GM19239 (cell line): ENCODE results near the gene SPATA19.
A peak's percentile ranks its signal among the peaks of the same experiment; 100 is the strongest.

Experiments used
- DNase-seq: peaks from one replicate; pipeline ENCODE4 v3.0.0; 2011; ENCODE audit warnings: low spot score; ENCODE audit not compliant: insufficient read length
- FAIRE-seq: peaks from 2 replicates; lab custom pipeline; 2011; peaks lifted over from hg19 to GRCh38; lab: Jason Lieb, UNC

Gene SPATA19

DNA sequence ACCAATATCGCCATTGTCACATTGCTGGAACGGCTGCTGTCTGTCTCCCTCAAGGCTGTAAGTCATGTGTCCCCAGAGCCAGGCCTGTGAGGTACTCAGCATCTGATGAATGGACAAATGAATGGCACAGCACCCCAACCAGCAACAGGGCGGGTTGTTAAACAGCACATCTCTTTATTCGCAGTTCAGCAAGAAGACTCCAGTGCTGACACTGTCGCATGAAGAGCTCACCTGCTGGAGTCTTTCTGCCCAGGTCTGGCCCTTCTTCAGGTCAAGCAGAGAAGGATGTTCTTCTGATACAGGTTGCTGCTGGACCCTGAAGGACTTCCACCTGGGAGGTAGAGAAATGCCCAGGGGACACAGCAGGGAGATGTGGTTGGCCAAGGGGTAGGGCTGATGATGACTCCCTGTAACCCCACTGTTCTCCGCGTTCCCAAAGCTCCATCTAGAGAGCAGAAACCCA is 4.8 kb downstream of the SPATA19 start:
- FAIRE-seq (no peak), DNase-seq (no peak)

DNA sequence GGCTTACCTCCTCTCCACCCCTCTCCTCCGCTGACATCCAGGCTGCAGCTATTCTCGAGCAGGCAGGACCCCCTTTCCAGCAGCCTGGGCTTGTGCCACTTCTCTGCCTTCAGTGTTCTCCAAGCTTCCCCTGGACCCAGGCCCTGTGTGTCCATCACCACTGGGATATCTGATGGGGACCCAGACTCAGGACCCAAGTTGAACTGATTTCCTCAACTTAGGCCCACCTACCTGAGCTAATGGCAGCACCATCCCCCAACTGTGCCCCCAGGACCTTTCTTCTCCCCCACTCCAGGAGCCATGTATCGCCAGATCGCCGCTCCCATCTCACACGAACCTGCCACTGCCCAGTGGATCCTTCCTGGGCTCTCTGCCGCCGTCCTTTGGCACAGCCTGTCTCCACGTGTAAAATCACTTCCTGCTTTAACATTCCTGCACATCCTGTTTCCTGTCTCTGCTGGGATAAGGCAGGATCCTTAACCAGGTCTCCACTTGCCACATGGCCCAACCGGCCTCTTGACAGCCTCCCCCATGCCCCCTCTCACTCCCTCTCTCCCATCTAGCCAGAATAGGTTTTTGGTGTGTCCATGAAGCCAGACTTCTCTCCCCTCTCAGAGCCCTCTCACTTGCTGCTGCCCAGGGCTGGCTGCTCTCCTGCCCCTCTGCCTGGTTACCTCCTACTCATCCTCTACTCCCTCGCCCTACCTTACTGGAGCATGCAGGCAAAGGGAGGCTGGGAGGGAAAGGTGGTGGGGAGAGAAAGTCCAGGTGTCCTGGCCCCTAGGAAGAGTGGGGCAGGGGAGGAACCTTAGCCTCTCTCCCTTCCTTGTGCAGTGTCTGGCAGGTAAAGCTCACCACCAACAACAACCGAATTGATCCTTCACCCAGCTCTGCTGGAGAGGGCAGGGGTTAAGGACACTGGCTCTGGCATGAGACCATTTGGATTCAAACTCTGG is 9.4 kb downstream of the SPATA19 start:
- DNase-seq (no peak), FAIRE-seq (no peak)

DNA sequence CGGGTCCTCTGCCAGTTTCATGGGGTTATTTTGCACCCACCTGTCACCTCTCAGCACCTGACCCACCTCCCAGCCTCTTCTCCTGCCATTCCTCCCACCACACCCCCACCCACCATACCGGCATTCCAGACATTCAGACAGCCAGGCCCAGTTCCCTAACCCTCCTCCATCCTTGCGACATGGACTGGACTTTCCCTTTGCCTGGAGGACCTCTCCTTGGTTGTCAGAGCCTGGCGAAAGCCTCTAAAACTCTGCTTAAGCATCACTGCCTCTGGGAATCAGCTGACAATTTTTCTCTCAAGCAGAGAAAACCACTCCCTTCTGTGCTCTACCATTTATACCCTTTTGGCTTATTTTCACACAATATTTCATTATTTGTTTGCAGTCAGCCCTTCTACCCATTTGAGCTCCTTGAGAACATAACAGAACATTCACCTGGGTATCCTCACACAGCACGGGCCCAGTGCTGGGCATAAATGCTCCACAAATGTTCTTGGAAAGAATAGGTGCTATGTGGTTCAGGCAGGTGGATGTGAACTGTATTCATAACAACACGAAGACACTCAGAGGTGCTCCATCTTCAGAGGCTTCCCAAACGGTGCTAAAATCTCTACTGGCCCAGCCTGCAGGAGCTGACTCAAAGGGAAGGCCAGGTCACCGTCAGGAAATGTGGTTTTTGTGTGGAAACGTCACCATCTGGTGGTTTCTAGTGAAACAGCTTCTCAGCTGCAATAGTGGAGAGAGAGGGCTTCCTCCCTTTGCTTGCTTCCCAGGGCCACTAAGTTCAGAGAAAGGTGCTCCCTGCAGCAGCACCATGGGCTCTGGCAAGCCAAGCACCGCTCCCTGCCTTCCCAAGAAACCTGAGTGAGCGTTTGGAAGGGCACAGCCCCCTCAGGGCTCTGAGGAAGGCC is 10.4 kb downstream of the SPATA19 start:
- FAIRE-seq (no peak), DNase-seq (peak; percentile 66)

DNA sequence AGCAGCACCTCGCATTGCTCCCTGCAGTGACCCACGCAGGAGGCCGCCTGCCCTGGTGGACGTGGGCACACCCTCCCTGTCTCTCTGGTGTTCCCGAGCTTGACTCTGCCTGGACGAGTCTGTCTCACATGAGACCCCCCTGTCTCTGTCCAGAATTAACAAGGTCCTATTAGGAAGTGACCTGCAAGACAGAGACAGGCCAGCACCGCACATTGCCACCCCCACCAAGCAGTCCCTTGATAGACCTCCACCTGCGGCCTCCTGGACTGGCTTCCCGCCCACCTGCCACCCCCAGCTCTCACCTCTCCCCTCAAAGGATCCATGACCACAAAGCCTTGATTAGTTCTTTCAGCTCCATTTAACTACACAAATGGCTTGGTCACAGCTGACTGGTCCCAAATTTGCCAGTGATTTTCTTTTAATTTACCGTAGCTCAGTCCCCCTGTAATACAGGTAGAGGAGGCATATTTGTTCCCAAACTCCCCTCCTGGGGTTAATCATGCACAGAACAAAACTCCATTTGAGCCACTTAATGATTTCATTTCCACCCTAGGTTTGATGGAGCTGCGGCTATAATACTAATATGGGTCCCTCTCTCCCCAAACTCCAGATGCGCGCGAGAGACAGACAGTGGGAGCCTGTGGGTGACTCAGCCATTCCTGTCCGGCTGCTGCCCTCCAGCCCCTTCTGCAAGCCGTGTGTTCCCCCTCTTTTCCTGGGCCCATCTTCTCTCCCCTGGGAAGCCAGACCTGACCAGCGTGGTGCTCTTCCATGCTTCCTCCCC is 11.2 kb downstream of the SPATA19 start:
- DNase-seq (no peak), FAIRE-seq (no peak)

DNA sequence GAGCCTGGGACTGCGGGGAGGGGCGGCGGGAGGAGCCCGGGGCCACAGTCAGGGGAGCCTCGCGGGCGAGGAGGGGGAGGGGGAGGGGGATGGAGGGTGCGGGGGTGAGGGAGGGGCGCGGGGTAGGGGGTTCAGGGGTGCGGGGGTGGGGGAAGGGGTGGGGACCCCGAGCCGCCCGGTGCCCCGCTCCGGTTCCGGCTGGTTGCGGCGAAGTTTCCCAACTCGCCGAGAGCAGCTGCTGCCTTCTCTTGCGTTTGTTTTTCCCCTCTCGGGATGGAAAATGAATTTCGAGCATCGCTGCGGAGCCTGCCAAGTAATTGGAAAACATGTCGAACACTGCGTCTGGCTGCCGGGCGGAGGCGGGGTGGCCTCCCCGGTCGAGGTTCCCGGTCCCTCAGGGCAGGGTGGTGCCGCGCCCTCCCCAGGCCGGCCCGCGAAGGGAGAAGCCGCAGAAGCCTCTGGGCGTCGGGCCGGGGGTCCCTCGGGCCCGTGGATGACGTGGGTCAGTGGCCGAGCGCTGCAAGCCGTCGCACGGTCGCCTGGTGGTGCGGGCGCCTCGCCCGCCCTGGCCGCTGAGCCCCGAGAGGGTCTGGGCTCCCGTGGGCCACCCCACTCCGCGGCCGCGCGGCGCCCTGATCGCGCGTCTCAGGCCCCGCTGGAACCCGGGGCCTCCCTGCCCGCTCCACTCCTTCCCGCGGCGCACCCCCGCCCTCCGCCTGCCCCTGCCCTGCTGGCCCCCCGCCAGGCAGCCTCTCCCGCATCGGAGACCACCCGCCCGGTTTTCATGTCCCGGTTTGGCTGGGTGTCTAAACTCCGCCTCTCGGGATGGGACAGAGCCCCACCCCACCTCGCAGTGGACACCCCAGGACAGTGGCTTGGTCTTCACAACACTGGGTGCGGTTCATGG is 12.1 kb downstream of the SPATA19 start:
- no peak for FAIRE-seq

DNA sequence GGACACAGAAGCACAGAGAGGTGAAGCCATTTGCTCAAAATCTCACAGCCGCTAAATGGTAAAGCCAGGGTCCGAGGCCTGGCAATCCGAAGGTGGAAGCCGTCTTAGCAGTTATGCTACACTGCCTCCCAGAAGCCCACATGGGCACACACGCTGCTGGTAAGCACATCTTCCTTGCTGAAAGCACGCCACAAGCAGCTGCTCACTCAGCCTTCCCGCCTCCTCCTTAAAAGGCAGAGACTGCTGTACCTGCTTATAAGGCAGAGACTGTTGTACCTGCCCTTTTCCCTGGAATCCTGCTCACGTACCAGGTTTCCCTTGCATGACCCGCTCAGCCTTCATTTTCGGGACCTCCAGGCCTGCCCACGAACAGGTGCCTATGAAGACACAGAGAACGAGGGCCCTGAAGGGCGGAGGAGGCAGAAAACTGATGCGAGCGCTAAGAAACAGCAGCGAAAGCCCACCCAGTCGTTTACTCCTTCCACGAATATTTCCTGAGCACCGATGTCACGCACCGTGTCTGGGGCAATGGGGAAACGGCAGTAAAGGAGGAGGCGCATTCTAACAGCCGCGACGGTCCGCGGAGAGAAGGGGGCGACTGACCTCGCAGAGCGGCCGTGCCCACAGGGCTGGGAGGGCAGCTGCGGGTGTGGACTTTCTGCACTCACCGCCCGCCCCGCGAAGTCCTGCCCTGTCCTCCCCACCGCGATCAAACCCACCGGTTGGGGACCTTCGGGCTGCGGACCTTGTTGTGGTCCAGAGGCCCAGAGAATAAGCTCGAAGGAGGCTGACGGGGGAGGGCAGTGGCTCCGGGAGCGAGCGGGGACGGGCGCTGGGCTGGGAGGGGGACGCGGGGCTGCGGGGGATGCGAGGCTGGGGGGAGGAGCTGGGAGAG is 13.0 kb downstream of the SPATA19 start:
- DNase-seq (no peak), FAIRE-seq (no peak)

More for the DNA sequence above, 12.1 kb downstream of the SPATA19 start:
- DNase-seq, result no peak

DNA sequence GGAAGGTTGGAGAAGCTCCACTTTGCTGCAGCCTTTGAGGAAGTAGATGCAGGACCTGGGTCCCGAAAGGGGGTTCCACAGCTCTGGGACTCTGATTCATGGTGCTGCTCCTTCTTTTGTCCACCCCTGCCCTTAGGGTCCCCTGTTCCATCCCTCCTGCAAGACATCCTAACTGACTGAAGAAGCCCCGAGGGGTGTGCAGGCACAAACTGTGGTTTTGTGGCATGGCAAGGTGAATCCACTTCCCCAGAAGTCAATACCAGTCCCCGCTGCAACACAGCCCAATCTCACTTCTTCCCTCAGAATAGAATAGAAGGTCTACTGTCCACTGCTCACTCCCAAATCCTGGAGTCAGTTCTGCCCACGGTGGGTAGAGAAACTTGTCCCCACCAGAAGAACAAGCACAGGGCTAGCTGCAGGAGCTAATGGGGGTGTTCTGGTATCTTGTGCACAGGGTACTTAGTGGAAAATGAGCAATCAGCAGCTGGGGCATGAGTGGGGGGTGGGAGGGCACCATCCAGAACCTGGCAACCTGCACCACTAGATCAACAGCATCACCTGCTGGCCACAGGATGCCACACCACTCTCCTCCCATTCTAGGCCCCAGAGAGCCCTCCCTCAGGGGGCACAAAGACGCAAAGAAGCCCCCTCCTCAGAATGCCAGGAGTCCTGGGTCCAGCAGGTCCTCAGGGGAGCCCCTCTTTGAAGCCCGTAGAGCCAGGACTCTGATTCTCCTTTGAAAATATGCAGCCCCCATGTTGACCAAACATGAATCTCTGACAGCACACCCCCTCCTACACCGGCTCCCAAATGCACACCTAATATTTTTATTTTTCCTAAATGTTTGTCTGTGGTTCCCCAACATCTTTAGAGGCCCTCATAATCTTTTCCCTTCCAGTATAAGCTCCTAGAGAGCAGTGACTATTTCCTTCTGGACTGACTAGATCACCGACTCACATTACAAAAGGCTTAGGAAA is 14.1 kb downstream of the SPATA19 start:
- DNase-seq, result no peak
- FAIRE-seq, result no peak

DNA sequence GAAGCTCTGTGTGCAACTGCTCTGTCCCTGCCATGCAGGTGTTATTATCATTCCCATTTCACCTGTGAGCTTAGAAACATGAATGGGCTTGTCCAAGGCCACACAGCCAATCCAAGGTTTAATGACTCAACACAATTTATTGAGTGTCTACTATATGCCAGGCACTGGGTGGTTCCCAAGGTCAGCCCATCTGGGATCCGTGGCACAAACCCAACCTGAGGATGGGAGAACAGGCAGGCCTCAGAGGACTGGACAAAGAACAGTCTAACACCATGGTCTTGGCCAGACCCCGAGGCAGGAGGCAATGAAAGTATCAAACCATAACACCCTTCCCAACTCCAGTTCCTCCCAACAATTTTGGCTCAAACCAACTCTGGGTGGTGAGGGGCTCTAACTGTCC is 15.7 kb downstream of the SPATA19 start:
- FAIRE-seq (no peak), DNase-seq (no peak)

DNA sequence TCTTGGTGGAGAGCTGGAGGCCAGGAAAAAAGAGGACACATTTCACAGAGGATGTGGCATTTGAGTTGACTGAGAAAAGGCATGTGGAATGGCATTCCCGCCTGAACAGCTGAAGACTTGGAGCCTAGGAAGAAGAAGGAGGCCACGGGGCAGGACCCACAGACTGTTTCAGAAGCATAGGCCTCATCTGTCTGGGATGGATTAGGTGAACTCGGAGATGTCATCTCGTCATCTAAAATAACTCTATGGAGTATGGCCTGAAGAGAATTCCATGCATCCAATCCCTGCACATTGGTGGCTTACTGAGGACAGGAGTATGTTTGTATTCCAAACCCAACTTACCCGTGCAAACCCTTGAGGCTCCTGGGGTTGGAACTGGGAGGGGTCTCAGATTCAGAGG is 16.4 kb downstream of the SPATA19 start:
- DNase-seq (no peak), FAIRE-seq (no peak)

DNA sequence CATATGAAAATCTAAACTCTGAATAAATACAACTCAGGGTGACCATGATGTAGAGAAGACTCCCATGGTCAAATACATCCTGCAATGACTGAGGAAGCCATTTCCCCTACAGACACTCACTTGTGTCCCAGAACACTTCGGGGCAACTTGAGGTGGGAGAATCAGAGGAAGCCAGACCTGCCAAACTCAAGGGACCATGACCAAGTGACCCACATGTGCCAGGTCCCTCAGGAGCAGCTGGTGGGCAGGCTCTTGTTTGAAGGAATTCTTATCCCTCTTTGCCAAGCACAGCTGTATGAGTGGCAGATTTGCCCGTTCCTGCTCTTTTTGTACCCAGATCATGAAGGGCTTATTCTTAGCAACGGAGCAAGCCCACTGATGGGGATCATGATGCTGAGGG is 17.8 kb downstream of the SPATA19 start:
- DNase-seq (no peak), FAIRE-seq (no peak)

DNA sequence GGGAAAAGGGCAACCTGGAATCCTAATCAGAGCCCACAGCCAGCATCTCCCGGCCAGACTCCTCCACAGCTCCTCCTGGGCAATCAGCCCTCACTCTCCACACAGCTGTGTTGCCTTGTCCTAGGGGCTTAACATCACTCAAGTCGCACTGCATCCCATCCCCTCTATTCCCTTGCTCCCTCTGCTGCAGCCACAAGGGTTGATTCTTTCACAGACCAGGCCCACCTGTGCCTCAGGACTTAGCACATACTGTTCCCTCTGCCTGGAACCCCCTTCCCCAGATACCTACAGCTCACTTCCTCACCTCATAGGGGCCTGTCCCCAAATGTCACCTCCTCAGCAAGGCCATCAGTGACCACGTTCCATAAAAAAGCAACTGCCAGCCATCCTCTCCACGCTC is 18.4 kb downstream of the SPATA19 start:
- DNase-seq, result no peak

DNA sequence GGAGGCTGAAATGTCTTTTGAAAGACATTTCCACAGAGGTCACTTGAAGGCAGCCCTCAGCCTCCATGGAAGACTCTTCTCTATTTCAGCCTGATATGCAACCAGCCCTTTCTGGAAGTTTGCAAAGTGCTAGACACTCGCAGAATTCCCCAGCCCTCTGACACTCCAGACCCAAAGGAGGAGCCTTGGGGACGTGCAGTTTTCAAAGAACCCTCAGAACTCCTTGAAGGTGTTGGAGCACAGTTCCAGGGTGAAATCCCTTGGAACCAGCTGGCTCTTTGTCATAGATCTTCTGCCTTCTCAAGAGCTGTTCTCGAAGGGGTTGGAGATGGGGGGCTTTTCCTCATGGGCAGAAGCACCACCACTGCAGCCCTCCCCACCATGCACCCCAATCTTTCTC is 19.6 kb downstream of the SPATA19 start:
- no peak for DNase-seq
- FAIRE-seq, result no peak

More for the DNA sequence above, 18.4 kb downstream of the SPATA19 start:
- FAIRE-seq, result no peak

DNA sequence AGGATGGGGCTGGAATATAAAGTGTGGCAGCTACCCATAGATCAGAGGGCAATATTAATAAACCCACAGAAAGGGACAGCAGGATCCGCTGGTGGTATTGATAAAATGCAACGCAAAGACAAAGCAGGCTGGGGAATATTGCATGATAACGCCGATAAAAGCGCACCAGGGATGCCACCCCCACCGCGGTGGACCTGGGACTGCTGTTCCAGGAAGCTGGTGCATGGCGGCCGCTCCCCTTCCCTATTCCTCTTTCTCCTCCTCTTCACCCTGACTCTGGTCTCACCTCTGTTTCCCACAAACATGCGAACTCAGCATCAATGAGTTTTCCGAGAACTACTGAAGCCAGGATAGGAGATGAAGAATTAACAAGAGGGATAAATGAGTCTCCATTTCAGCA is 20.2 kb downstream of the SPATA19 start:
- no peak for DNase-seq
- no peak for FAIRE-seq

DNA sequence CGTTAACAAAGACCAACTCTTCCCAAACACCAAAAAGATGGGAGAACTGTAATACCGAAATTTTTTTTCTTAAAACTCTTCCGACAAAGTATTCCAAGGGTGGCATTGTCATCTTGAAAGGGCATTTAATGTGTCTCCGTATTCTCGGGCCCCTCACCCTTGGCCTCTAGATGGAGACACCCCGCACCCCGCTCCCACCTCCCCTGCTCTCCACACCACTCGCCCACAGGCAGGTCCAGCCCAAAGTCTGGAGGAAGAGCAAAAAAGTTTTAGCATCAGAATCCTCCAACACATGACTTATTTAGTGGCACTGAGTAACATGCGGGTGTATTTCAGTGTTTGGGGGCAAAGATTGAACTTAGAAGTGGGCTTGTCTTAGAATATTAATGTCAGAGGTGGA is 20.7 kb downstream of the SPATA19 start:
- FAIRE-seq, result no peak

DNA sequence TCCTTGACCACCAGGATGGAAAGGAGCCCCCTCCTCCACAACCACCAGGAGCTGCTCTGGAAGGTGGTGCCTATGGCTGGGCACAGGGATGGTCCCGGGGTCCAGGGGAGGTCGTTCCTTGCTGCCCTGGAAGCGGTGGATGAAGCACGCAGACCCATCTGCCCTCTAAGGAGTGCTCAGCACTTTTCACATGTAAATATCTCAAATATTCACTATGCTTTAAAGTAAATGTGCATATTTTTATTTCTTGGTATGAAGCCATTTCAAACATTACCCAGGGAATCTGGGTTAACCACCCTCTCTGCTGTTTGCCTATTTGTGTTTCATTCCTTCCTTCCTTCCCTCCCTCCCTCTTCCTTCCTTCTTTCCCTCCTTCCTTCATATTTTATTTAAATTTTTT is 21.7 kb downstream of the SPATA19 start:
- no peak for FAIRE-seq
- DNase-seq, result no peak

More for the DNA sequence above, 20.7 kb downstream of the SPATA19 start:
- DNase-seq, result no peak

DNA sequence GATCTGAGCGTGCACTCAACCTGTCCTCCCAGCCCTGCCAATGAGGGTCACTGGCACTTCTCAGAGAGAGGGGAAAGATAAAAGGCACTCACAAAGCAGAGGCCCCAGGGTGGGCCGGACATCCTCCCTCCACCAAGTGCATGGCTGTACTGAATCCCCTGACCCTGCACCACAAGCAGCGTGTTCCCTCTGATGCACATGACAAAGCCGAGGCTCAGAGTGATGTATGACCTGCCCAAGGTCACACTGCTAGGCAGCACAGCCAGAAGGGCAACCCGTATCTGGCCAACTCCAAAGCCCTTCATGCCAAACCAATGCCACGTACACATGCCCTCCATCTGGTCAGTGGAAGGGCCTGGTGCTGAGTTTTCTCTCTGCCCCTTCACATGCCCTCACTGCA is 22.1 kb downstream of the SPATA19 start:
- no peak for FAIRE-seq
- no peak for DNase-seq

DNA sequence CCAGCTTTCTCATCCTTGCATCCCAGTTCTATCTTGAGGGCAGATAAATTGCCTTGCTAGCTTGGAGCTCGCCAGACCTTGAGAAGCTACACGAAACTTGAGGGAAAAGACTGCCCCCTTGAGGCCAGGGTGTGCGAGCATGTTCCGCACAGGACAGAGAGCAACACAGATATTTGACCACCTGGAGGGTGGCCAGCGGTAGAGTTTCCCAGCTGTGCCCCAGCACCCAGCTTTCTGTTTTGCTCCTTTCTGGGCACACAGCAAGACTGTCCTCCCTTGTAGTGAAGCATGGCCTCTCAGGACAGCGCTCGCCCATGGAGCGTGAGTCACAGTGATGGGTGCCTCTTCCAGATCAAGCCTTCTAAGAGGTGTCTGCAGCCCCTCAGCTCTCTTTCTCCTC is 23.5 kb downstream of the SPATA19 start:
- FAIRE-seq, result peak; percentile 62
- DNase-seq, result peak; percentile 50
